ENCODE measurements around the gene MED27.

The MED27 gene

GRCh38 chr9:131980267-131981016 lies 99.2 kb downstream of the MED27 start:
- no peak overlapping the region for H3K4me3 ChIP-seq
- no peak overlapping the region for H3K27ac ChIP-seq

- Histone ChIP-seq H3K27ac (no peak overlapping the region), H3K4me3 (no peak overlapping the region)
Observed at GRCh38 chr9:131977109-131977838, 102.4 kb downstream of the MED27 start.

GRCh38 chr9:131976157-131977108 lies 103.2 kb downstream of the MED27 start:
- no peak overlapping the region for H3K4me3 ChIP-seq
- H3K27ac ChIP-seq: no peak overlapping the region

GRCh38 chr9:131972889-131973288 lies 106.8 kb downstream of the MED27 start:
- Histone ChIP-seq H3K27ac (no peak overlapping the region), H3K4me3 (no peak overlapping the region)

- H3K4me3 ChIP-seq: no peak overlapping the region
- no peak overlapping the region for H3K27ac ChIP-seq
Observed at GRCh38 chr9:131971482-131972074, 108.1 kb downstream of the MED27 start.

GRCh38 chr9:131969469-131969989 lies 110.1 kb downstream of the MED27 start:
- Histone ChIP-seq H3K4me3 (no peak overlapping the region), H3K27ac (no peak overlapping the region)

- no peak overlapping the region for H3K27ac ChIP-seq
- H3K4me3 ChIP-seq: no peak overlapping the region
Observed at GRCh38 chr9:131968632-131969031, 111.0 kb downstream of the MED27 start.

GRCh38 chr9:131965841-131966240 lies 113.8 kb downstream of the MED27 start:
- H3K27ac ChIP-seq: no peak overlapping the region
- no peak overlapping the region for H3K4me3 ChIP-seq

GRCh38 chr9:131965103-131965502 lies 114.6 kb downstream of the MED27 start:
- Histone ChIP-seq H3K4me3 (no peak overlapping the region), H3K27ac (no peak overlapping the region)

- H3K4me3 ChIP-seq: no peak overlapping the region
- no peak overlapping the region for H3K27ac ChIP-seq
Observed at GRCh38 chr9:131963072-131964030, 116.3 kb downstream of the MED27 start.

GRCh38 chr9:131961496-131961880 lies 118.2 kb downstream of the MED27 start:
- peak overlapping the region in 1 of 21 experiments; percentile 31 for H3K27ac ChIP-seq

GRCh38 chr9:131960851-131961495 lies 118.7 kb downstream of the MED27 start:
- Histone ChIP-seq H3K4me3 (no peak overlapping the region), H3K27ac (no peak overlapping the region)

More at GRCh38 chr9:131961496-131961880, 118.2 kb downstream of the MED27 start:
- H3K4me3 ChIP-seq: no peak overlapping the region

GRCh38 chr9:131960311-131960710 lies 119.4 kb downstream of the MED27 start:
- Histone ChIP-seq H3K27ac (no peak overlapping the region), H3K4me3 (no peak overlapping the region)

GRCh38 chr9:131959887-131960286 lies 119.8 kb downstream of the MED27 start:
- Histone ChIP-seq H3K4me3 (no peak overlapping the region), H3K27ac (no peak overlapping the region)

GRCh38 chr9:131959056-131959455 lies 120.6 kb downstream of the MED27 start:
- Histone ChIP-seq H3K27ac (no peak overlapping the region), H3K4me3 (no peak overlapping the region)

GRCh38 chr9:131954299-131954698 lies 125.4 kb downstream of the MED27 start:
- Histone ChIP-seq H3K4me3 (no peak overlapping the region), H3K27ac (no peak overlapping the region)

- H3K27ac ChIP-seq: peak overlapping the region in 2 of 21 experiments; percentile 30 to 32
- H3K4me3 ChIP-seq: no peak overlapping the region
Observed at GRCh38 chr9:131951905-131952304, 127.8 kb downstream of the MED27 start.

GRCh38 chr9:131951155-131951554 lies 128.5 kb downstream of the MED27 start:
- Histone ChIP-seq H3K4me3 (no peak overlapping the region), H3K27ac (no peak overlapping the region)

Measured in skin epidermis (tissue), 12 donors.